LNCAP (cell line): ENCODE measurements around the gene HIVEP3.

ENCODE experiments used
- CTCF ChIP-seq: fragments of 450-650 bp; IDR thresholded peaks from 2 replicates; pipeline ENCODE4 v1.5.1; 2017; ENCODE audit warnings: mild to moderate bottlenecking

The HIVEP3 gene

GRCh38 chr1:41805771-41806471, 112.8 kb downstream of the HIVEP3 start:
- no peak for TF ChIP-seq CTCF

DNA sequence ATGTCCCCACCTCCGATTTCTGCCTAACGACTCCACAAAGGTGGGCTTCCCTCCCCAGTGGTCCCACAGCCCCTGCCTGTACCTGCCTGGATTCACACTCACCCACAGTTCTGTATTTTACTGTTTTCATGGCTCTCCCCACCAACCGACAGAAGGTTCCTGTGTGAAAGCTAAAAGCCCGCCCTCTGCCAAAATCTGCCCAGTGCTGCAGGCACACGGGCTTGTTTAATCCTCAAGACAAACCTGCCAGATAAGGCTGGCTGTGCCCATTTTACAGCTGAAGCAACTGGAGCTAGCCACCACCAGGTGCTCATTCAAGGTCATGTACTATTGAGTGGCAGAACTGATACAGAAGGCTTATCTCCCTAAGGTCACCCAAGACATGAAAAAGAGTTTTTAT, 114.5 kb downstream of the HIVEP3 start:
- TF ChIP-seq CTCF, result no peak

GRCh38 chr1:41803656-41804055, 115.1 kb downstream of the HIVEP3 start:
- TF ChIP-seq CTCF, result no peak

GRCh38 chr1:41802532-41803501, 115.9 kb downstream of the HIVEP3 start:
- no peak for TF ChIP-seq CTCF

- no peak for TF ChIP-seq CTCF
Measured at GRCh38 chr1:41800311-41800829, 118.4 kb downstream of the HIVEP3 start.

DNA sequence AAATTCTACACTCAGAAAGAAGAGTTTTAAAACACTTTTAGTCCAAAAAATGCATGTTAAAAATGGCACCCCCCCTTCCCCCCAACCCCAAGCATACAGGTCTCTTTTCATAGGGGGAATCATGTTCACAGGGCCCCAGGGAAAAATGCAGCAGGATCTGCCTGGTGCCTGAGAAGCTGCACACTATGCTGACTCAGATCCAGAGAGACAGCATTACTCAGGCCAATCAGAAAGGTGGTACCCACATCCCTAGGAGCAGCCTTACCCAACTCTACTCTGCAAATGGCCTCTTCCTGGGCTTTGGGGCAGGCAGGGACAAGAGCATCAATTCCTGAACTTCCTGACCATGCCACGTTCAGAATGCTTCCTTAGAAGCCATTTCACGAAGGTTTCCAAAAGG, 119.0 kb downstream of the HIVEP3 start:
- TF ChIP-seq CTCF, result no peak

DNA sequence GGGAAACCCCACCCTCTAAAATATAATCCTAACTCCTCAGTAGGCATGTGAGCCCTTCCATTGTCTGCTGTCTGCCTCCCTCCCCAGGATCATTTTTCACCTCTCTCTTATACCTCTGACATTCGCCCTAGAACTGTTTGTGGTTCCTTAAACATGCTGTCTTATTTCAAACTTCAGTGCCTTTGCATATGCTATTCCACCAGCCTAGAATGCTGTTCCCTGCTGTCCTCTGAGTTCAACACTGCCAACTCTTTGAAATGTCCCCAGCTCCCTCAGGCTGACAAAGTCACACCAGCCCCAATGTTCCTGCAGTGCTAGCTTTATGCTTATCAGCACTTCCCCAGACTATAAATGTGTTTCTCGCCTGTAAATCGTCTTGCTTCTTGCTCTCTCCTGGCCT, 119.5 kb downstream of the HIVEP3 start:
- TF ChIP-seq CTCF, result no peak
